ENCODE measurements around the gene MAPK8IP1. TPM values are rescaled to one million over a fixed set of nuclear protein-coding genes. Genes with fewer than 3 reads are reported as not detected.
A peak's percentile ranks its signal among the peaks of the same experiment; 100 is the strongest.

MAPK8IP1 gene
- total and polyA plus RNA-seq, 7 donors = 0.53 to 2.6 (median 1.3) TPM

GRCh38 chr11:45935349-45936064 is 50.1 kb downstream of the MAPK8IP1 start:
- H3K9me3 ChIP-seq = no peaks in the 10 kb centered on the region
- 85 to 93% (median 93%) methylated on average over 8 of the region's 8 CpGs for WGBS, 3 donors
- no peak overlapping the region for H3K4me3 ChIP-seq
- ATAC-seq (no peak), DNase-seq (no peak)
- intact Hi-C loops (cut with DNase I) = no loop called here
- peaks cover 5% of the 10 kb centered on the region for H3K4me1 ChIP-seq
- no peak overlapping the region for H3K27ac ChIP-seq
- H3K27me3 ChIP-seq (ENCODE audit: insufficient read depth in 3 of 3, low read length in 2 of 3) = no peaks in the 10 kb centered on the region
- no peak for TF ChIP-seq CTCF (IDR thresholded peaks at IDR 0.05)
- peaks cover 0 to 50% of the 10 kb centered on the region in 2 donors for H3K36me3 ChIP-seq (ENCODE audit: insufficient read depth in 1 of 2, low read depth in 1 of 2)

DNA sequence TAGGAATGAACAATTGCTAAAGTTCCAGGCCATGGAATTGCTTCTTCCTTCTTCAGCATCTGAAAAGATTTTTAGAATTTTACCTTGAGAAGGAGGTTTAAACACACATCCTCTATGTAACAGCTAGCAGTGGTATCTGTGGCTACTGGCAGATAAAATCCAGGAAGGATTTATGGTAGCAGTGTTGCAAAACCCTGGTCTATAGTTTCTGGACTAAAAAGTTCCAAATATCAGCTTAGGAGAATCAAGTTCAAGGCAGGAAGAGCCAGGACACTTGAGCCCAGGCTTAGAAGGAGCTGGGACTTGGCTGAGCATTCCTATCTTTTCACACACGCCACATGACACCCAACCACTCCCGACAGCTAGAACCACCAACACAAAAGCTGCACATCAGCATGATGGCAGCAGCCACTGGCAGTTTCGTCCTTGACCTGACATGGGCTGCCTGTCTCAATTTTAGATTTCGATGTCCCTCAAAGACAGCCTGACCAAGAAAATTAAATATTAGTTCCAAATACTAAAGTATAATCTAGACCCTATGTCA is 51.1 kb downstream of the MAPK8IP1 start:
- ATAC-seq (peak; percentile 67 to 87 (median 72)), DNase-seq (no peak)
- Histone ChIP-seq H3K36me3 (ENCODE audit: insufficient read depth in 1 of 2, low read depth in 1 of 2) (peaks cover 0 to 54% of the 10 kb centered on the region in 2 donors), H3K27ac (no peak overlapping the region), H3K4me1 (peaks cover 5% of the 10 kb centered on the region), H3K27me3 (ENCODE audit: insufficient read depth in 3 of 3, low read length in 2 of 3) (no peaks in the 10 kb centered on the region), H3K4me3 (no peak overlapping the region), H3K9me3 (no peaks in the 10 kb centered on the region)
- no peak for TF ChIP-seq CTCF (IDR thresholded peaks at IDR 0.05)
- intact Hi-C loops (cut with DNase I) = no loop called here
- WGBS, 3 donors = 27 to 49% (median 33%) methylated on average over 4 of the region's 4 CpGs

DNA sequence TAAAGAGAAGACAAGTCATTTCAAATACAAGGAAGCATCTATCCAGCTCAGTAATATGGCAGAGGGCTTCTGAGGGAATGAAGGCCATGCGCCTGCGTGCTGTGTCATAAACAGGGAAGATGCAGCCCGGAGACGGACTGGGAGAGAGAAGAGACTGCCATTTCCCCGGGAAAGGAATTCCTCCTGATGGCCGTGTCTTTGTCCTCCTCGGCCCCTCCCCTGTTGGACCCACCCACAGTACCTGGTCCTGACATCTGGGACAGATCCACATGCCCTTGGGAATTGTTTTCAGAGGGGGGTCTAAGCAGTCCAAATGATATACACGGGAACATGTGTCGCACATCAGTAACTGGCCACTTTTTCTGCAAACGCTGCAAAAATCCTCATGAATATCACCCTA is 52.5 kb downstream of the MAPK8IP1 start:
- no peak overlapping the region for H3K4me3 ChIP-seq
- ATAC-seq = no peak
- no peak for DNase-seq
- intact Hi-C loops (cut with DNase I) = no loop called here
- no peaks in the 10 kb centered on the region for H3K9me3 ChIP-seq
- H3K36me3 ChIP-seq (ENCODE audit: insufficient read depth in 1 of 2, low read depth in 1 of 2) = peaks cover 0 to 54% of the 10 kb centered on the region in 2 donors
- H3K27me3 ChIP-seq (ENCODE audit: insufficient read depth in 3 of 3, low read length in 2 of 3) = no peaks in the 10 kb centered on the region
- TF ChIP-seq CTCF (IDR thresholded peaks at IDR 0.05) = no peak
- no peak overlapping the region for H3K27ac ChIP-seq
- H3K4me1 ChIP-seq = peaks cover 5% of the 10 kb centered on the region
- WGBS, 3 donors = 87 to 94% (median 88%) methylated on average over 10 of the region's 10 CpGs

GRCh38 chr11:45939836-45940235 is 54.4 kb downstream of the MAPK8IP1 start:
- Histone ChIP-seq H3K27me3 (ENCODE audit: insufficient read depth in 3 of 3, low read length in 2 of 3) (no peaks in the 10 kb centered on the region), H3K27ac (no peak overlapping the region), H3K9me3 (no peaks in the 10 kb centered on the region), H3K4me3 (no peak overlapping the region), H3K36me3 (ENCODE audit: insufficient read depth in 1 of 2, low read depth in 1 of 2) (peaks cover 3 to 54% of the 10 kb centered on the region in 2 donors), H3K4me1 (peaks cover 5% of the 10 kb centered on the region)
- DNase-seq (no peak), ATAC-seq (no peak)
- TF ChIP-seq CTCF (IDR thresholded peaks at IDR 0.05) = no peak
- 73 to 82% (median 82%) methylated on average over 2 of the region's 2 CpGs for WGBS, 3 donors
- intact Hi-C loops (cut with DNase I) = no loop called here
